Amygdala (tissue), 56 donors: ENCODE results near the gene USH2A.

Experiments used
- DNase-seq, 56 donors: peaks; one replicate each; lab custom pipeline; 2025; lab: John Stamatoyannopoulos, UW

The USH2A gene

GRCh38 chr1:215748431-215748830 lies 674.8 kb downstream of the USH2A start:
- no peak for DNase-seq

- DNase-seq, result no peak
Observed at GRCh38 chr1:215744419-215744818, 678.8 kb downstream of the USH2A start.

GRCh38 chr1:215739025-215739424 lies 684.2 kb downstream of the USH2A start:
- DNase-seq, result no peak

DNA sequence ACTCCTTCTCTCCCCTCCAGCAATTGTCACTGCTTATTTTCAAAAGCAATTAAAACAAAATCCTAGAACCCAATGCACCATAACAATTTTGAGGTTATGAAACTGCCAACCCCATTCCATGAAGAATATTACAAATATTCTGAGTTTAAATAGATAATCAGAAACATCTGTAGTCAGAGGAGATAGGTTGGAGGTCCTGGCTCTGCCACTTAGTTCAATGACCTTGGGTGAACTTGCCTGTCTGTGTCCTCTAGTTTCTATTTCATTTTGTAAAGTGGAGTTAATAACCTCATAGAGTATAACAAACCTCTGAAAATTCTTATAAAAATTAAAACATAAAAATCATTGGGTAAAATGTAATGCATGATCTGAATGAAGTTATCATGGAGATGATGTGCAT lies 691.5 kb downstream of the USH2A start:
- DNase-seq, result no peak

DNA sequence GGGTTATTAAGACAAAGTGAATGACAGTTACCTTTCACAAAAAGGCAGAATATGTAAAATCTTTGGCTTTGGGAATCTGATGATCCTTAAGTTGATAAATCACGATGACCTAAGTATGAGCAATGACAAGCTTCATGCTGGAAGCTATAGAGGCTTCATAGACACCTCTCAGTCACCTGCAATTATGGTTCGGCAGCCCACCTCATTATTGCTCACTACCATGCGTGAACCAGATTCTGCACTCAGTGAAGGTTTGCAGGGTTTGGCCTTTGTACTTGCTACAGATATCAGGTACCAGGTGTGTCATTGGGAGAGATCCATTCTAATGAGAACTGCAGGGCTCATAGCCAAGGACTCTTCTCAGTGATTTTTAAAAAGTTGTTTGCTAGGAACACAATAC lies 692.6 kb downstream of the USH2A start:
- DNase-seq, result no peak

DNA sequence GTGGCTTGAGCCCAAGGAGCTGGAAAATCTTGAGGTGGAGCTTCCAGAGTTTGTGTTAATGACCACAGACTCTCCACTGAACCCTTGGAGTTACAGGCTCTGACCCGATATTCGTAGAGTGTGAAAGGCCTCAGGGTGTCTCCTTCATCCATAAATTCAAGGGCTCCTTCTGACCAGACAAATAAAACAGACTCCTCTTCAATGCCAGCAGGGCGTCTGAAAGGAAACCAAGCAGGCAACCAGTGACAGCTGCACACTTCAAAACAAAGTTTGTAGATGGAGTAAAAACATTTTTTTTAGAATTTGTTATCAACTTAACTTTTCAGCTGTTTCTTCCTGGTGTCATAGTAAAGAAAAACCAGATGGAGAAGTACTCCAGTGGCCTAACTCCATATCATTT lies 695.1 kb downstream of the USH2A start:
- DNase-seq, result no peak

GRCh38 chr1:215720126-215720525 lies 703.1 kb downstream of the USH2A start:
- no peak for DNase-seq

DNA sequence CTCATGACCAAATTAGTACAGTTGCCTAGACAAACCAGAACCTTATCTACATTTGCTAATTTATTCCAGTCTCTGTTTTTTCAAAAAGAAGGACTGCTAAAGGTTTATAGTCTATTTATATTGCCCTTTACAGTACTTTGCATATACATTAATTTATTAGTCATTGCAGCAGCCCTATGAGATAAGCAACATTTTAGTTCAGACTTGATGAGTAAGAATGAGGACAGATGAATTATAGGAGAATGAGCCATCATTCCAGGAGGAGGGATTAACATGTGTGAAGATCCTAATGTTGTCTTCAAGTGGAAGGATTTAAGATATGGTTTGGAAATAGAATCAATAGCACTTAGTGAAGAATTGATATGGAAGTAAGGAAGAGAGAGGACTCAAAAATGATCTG lies 703.7 kb downstream of the USH2A start:
- no peak for DNase-seq

- DNase-seq, result no peak
Observed at GRCh38 chr1:215718575-215719287, 704.5 kb downstream of the USH2A start.

DNA sequence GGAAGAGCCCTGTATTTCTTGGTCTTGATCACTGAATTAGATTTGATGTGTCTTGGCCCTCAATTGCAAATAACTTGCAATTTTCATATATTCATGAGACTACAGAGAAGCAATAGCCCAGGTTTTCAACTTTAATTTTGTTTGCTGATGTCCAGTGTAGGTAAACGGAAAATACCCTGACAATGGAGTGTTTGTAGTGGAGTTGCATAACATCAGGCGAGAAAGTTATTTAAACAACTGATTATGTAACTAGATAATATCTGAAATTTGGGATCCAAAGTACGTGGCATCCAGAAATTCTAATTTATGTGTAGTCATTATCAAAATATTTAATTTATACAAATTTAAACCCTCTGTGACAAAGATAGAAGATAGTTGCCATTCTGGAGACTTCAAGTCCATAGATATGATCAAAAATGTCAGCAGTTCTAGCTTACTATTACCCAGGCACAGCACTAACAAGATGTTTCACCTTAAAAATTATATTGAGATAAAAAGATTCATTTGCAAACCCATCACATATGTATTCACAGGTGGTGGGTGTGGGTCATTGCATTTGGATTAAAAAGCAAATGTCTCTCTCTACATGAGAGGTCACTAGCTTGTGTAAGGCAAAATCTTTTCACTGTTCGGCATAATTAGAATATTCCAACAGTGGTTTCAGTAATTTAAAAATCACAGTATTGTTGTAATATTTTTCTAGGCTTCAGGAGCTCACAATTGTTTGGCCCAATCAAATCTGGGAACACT lies 705.4 kb downstream of the USH2A start:
- DNase-seq, result no peak

DNA sequence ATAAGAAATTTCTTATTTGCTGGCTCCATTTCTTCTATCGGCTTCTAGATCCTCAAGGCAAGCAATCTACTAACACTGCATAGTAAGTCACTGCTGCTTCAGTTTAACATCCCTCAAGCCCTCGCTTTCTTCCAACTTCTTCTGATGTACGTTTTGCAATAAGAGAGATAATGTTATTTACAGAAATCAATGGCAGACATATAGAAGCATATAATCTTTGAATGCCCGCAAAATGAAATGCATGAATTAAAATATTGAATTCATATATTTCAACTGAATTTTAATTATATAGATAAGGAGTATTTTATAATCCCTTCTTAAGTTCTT lies 712.4 kb downstream of the USH2A start:
- no peak for DNase-seq

- peak in 1 of 56 donors; percentile 1 for DNase-seq
Observed at GRCh38 chr1:215710036-215710898, 713.0 kb downstream of the USH2A start.

DNA sequence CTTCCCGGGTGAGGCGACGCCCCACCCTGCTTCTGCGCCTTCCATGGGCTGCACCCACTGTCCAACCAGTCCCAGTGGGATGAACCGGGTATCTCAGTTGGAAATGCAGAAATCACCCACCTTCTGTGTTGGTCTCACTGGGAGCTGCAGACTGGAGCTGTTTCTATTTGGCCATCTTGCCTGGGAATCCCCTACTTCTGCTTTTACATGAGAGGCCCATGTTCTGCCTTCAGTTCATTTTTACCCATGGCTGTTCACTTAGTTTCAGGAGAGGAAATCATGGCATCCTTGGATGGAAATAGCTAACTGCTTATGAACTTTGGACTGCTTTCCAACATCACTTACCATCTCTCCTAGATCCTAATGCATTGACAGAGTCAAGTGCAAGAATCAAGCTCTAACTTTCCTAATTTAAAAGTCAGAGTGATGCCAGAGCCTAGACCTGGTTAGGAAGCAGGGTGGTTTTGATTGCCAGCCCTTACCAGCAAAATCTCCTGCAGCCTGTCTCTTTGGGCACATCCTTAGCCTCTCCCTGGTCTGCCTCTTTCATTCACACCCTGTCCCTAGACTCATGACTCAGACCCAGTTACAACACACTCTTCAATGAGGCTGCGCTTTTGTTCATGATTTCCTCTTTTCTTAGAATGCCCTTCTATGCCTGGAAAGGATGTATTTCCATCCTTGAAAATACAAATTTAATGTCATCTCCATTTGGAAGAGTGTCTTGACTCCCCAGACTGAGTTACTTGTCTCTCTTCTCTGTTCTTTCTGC lies 719.0 kb downstream of the USH2A start:
- DNase-seq, result no peak

DNA sequence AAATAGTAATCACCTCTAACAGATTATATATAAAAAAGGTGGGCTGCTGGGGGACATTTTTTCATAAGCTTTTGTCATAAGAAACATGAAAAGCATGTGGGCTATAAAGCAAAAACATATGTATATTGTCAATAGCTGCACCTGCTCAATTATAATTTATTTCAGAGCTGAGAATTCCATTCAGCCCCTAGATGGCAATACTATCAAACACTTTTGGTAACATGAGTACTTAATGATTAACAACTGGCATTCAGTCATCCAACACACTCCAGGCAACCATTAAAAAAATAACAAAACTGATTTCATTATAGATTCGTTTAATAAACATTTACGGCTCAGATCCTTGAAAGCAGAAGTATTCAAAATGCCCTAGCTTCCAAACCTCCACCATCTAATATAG lies 741.0 kb downstream of the USH2A start:
- no peak for DNase-seq

DNA sequence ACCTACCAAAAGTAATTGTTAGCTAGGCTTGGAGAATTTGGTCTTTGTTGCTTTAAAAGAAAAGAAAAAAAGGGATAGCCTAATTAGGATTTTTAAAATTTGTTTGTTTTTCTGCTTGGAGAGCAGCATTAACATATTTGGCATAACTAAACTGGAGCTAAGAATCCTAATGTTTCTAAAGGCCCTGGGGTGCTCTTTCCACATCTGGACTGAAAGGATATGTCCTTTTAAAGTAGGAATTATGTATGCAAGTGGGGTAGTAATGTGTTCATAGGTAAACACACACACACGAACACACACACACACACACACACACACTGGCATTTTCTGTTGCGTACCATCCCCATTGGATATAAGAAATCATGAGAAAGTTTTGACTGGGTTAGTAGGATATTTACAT lies 742.2 kb downstream of the USH2A start:
- DNase-seq, result no peak

GRCh38 chr1:215679231-215679630 lies 744.0 kb downstream of the USH2A start:
- DNase-seq, result no peak

DNA sequence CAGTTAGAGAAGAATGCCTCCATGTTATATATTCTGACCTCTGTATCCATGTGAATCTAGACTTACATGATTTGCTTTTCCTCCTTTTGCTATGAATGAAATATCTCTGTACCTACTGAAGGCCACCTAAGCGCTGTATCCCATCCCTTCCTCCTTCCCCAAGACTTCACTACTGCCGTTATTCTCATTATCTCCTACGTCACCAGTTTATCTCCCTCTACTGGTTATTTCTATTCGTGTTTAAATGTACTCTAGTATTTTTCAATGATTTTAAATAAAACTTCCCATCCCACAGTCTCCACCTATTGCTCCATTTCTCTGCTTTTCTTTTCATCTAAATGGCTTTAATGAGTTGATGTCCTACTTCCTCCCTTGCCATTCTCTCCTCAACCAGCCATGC lies 746.1 kb downstream of the USH2A start:
- DNase-seq, result no peak

- no peak for DNase-seq
Observed at GRCh38 chr1:215673943-215674342, 749.3 kb downstream of the USH2A start.

DNA sequence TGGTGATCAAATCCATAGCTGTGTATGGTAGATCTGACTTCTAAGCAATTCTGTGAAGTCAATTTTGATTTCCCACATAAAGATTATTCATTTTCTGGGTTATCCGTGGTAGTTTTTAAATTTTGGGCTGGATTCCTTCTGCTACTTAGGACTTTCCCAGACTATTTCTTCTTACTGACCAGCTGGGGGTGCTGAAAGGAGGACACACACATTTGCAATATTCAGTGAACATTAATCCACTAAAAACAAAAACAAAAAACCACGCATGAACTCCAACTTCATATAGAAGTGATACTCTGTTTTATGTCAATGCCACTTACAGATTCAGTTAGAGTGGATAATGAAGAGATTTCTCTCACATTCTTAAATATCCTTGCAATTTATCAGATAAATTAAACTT lies 750.8 kb downstream of the USH2A start:
- DNase-seq, result no peak

DNA sequence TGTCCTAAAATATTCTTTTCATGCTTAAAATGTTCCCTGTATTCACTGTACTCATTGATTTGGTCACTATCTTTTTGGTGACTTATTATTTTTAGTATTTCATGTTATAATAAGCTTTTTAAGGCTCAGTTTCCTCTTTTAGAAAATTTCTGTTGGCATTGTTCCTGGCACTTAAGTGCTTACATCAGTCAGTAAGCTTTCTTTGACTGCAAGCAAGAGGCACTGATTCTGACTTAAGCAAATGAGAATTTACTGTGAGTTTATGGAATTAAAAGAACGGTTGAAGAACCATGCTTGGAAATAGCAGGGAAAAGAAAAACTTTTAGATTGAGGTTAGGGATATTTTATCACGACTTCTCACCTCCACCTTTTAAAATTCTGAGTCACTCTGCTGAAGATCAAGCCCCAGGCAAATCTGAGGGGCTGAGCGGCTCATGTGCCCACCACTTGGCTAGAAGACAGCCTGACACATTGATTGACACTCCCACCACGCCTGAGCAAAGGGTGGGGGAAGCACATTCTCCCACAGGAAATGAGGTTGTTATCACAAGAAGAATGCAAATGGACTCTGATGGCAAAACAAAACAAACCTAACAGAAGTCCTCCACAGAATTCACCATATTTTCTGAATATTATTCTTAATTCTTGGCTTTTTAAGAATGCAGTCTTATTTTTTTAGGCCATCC lies 753.3 kb downstream of the USH2A start:
- DNase-seq, result no peak
